HG02759 (cell line): ENCODE measurements around the gene UNC45A.
"Not testable (repeated sequence)": the region's sequence is repeated elsewhere in the genome, so short reads cannot be mapped to it uniquely, and the experiment has no call there.

Experiments used
- ATAC-seq: cut with Tn5 transposase; IDR thresholded peaks from one replicate; pipeline ENCODE4 v1.9.1; 2021; ENCODE audit warnings: mild to moderate bottlenecking, moderate library complexity; ENCODE audit not compliant: unreplicated experiment

The UNC45A gene

DNA sequence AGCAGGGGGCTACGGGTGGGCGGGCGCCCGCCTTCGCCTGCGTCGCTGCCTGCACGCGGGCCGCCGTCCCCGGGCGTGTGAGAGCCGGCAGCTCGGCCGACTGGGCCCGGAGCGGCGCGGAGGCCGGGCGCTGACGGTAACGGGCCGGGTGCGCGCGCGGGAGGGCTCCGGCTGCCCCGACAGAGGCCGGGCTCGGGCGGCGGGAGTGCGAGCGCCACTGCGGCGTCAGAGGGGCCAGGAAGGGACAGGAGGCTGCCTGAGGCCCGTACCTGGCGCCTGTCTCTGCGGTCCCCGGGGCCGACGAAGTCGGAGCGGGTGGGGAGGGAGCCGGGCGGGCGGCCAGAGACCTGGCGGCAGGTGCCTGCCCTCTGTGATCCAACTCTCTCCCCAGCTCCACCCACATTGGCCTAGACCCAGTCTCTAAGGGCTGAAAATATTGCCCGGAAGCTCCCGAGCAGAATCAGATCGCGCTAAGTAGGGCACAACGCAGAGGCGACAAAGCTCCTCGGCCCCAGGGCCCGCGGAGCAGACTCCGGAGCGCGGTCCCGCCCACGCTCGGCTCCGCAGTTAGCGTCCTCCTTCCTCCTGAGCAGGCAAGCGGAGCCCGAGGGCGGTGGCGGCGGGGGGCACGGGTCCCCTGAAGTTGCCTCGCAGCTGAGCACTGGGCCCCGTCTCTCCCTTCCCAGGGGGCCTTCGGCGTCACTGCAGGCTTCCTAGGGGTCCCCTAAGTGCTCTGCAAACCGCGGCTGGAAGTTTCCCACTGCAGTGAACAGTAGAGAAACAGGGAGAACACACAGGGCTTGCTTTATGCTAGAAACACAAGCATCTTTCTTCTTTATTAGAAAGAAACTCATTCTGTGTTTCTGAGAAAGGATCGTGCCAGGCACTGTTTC, 32.0 kb upstream of the UNC45A start, which contains the start of gene MAN2A2:
Gene MAN2A2 (plus strand): TSS at position 463 of the 893 bp plus-strand sequence. CDS start 906 bp downstream, outside the sequence.
- ATAC-seq, result peak; percentile 62

DNA sequence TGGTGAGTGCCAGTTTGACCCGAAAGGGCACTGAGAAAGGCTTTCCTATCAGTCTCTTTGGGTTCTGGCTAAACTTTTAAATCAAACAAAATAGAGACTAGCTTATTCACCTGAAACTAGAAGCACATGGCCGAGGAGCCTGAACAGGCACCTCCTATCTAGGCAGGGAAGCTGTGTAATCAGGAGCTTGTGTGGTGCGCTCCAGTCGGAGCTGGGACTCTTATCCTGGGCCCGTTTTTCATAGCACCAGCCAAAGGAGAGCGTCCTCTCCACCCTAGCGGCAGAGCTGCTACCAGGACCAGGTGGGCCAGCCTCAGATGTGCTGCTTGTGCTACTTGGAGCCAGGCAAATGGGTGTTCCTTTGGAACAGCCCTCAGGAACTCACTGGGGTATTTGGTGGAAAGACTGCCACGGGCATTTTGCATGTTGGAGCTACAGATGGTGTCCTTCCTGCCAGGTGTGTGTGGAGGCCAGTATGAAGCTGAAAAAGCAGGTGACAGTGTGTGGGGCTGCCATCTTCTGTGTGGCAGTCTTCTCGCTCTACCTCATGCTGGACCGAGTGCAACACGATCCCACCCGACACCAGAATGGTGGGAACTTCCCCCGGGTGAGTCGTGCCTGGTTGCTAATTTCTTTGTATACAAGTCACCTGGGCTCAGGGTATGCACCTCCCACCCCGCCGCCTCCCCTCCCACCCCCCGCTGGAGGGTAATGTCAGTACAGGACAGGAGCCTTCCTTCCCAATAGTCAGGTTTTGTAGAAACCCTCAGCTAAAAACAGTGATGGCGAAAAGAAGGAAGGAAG, 31.1 kb upstream of the UNC45A start:
- no peak for ATAC-seq

DNA sequence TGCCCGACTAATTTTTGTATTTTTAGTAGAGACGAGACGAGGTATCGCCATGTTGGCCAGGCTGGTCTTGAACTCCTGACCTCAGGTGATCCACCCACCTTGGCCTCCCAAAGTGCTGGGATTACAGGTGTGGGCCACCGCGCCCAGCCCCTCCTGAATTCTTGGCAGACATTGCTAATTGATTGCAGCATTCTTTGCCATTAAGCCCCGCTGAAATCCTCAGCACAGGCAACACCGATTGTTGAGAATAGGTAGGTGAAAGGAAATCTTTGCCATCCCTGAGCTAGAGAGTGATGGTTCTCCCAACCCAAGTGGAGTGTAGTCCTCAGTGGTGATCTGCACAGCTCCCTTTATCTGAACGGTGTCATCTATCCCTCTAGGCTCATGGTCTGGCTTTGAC, 30.3 kb upstream of the UNC45A start:
- no peak for ATAC-seq

DNA sequence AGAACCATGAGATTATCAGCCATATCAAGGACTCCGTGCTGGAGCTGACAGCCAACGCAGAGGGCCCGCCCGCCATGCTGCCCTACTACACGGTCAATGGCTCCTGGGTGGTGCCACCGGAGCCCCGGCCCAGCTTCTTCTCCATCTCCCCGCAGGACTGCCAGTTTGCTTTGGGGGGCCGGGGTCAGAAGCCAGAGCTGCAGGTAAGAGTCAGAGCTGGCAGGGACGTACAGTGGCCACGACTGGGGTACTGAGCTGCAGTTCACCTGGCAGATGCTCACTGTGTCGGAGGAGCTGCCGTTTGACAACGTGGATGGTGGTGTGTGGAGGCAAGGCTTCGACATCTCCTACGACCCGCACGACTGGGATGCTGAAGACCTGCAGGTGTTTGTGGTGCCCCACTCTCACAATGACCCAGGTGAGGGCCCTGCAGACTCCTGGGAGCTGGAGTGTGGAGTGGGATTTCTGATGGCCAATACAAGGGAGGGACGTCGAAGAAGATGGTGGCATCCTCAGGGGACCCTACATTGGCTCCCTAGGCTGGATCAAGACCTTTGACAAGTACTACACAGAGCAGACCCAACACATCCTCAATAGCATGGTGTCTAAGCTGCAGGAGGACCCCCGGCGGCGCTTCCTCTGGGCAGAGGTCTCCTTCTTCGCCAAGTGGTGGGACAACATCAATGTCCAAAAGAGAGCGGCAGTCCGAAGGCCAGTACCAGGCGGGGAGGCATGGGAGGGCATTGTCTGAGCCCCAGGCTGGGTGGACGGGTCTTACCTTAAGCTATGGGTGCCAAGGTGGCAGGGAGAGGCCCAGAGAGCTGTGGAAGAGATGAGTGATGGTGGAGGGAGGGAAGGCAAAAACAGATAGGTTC, 29.5 kb upstream of the UNC45A start:
- ATAC-seq, result no peak

DNA sequence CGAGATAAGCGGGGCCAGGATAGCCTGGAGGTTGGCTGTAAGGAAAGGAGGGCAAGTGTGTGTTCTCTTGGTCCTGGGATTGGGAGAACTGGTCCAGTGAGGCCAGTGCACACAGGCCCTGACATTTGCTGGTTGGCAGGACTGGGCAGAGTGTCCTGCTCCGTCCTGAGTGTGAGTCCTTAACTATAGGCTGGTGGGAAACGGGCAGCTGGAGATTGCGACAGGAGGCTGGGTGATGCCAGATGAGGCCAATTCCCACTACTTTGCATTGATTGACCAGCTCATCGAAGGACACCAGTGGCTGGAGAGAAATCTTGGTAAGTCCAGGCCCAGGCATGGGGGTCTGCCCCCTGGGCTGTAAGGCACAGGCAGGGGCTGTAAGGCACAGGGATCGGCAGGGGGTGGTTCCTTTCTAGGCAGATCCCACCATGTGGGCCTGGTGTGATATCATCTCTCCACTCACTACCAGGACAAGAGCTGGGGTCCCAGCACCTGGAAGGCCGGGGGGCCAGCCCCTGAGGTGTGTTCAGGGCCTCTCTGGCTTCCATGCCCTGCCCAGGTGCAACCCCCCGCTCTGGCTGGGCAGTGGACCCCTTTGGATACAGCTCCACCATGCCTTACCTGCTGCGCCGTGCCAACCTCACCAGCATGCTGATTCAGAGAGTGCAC, 28.8 kb upstream of the UNC45A start:
- ATAC-seq, result no peak

DNA sequence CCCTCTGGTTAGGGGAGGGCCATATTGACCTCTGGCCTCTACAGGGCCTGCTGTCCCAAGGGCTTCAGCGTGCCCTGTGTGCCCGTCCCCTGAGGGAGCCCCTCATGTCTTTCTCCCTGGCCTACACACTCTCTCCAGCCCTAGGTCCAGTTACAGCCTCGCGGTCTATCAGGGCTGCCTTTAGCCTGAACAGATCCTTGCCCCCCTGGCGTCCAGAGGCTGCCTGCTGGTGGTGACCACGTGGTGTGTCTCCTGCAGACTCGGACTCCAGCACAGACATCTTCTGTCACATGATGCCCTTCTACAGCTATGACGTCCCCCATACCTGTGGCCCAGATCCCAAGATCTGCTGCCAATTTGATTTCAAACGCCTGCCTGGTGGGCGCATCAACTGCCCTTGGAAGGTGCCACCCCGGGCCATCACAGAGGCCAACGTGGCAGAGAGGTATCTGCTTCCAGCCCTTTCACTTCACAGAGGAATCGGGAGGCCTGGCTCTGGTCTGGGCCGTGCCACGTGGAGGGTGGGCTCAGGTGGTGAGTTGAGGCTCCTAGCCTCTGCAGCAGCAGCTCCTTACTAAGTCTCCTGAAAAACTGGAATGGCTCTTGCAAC, 27.9 kb upstream of the UNC45A start:
- no peak for ATAC-seq

DNA sequence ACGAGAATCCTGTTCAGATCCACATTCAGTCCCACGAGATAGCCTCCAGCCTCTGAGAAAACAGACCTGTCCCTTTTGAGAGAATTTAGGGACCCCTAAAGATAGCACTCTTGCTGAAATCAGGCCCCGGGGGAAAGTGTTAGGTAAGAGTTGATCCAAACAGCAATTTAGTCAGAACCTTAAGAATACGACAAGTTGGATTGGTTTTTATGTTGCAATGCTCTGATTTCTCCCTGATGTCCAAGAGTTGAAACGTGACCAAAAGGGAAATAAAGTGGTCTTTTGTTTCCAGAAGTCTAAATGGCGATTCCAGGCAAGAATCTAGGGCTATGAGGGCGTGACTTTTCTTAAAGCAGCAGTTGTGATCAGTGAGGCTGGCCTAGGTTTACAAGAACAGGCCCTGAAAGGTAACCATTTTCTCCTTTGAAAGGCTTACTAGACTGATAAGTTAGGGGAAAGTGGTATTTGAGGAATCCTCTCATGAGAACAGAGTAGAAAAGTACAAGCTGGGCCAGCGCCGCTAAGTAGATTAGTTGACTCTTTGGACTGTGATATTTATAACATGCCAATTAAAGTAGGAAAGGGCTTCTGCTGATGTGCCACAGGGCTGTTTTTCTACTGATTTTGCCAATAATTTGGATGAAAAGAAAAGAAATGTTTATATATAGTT, 27.1 kb upstream of the UNC45A start:
- ATAC-seq, result no peak

DNA sequence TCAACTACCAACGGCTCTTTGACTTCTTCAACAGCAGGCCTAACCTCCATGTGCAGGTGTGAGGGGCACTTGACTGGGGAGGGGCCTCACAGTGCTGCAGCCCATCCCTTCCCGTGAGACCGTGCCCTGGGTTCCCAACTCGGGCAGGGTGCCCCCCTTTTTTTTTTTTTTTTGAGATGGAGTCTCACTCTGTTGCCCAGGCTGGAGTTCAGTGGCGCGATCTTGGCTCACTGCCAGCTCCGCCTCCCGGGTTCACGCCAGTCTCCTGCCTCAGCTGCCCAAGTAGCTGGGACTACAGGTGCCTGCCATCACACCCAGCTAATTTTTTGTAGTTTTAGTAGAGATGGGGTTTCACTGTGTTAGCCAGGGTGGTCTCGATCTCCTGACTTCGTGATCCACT, 25.6 kb upstream of the UNC45A start:
- not testable (repeated sequence) for ATAC-seq

DNA sequence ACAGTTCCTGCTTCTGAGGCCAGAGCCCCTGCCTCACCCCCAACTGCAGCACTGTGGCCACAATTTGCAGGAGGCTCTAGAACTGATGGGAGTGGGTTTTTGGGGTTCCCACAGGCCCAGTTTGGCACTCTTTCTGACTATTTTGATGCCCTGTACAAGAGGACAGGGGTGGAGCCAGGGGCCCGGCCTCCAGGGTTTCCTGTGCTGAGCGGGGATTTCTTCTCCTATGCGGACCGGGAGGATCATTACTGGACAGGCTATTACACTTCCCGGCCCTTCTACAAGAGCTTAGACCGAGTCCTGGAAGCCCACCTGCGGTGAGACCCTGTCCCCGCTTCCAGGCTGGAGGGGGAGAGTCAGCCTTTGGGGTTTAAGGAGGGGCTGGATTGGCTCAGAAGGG, 25.1 kb upstream of the UNC45A start:
- ATAC-seq, result no peak

DNA sequence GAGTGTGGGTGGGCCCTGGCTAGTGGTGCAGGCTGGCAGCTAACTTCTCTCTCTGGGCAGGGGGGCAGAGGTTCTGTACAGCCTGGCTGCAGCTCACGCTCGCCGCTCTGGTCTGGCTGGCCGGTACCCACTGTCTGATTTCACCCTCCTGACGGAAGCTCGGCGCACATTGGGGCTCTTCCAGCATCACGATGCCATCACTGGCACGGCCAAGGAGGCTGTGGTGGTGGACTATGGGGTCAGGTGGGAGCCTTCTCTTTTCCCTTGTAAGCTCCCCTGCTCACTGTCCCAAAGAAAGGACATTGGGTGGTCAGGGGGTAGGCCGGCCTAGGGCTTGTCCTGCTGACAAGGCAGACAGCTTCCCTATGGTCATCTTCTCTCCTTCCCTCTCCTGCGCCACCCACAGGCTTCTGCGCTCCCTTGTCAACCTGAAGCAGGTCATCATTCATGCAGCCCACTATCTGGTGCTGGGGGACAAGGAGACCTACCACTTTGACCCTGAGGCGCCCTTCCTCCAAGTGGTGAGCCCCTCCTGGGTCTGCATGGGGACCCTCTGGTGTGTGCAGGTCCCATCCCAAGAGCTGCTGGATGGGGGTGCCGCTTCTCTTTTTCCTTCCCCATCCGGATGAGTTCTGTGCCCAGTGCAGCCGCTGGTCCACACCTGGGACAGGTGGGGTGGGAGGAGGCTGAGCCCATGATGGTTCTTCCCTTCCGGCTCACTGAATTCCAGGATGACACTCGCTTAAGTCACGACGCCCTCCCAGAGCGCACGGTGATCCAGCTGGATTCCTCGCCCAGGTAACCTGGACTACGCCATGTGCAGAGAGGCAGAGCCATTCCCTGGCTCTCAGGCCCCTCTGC, 24.4 kb upstream of the UNC45A start:
- no peak for ATAC-seq

DNA sequence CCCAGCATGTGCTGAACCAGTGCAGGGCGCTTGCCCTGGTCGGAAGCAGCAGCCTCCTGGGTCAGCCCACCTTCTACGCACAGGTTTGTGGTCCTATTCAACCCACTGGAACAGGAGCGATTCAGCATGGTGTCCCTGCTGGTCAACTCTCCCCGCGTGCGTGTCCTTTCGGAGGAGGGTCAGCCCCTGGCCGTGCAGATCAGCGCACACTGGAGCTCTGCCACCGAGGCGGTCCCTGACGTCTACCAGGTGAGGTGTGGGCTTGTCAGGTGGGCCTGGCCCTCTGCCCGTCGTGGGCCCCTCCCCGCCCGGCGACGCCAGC, 23.8 kb upstream of the UNC45A start:
- no peak for ATAC-seq

DNA sequence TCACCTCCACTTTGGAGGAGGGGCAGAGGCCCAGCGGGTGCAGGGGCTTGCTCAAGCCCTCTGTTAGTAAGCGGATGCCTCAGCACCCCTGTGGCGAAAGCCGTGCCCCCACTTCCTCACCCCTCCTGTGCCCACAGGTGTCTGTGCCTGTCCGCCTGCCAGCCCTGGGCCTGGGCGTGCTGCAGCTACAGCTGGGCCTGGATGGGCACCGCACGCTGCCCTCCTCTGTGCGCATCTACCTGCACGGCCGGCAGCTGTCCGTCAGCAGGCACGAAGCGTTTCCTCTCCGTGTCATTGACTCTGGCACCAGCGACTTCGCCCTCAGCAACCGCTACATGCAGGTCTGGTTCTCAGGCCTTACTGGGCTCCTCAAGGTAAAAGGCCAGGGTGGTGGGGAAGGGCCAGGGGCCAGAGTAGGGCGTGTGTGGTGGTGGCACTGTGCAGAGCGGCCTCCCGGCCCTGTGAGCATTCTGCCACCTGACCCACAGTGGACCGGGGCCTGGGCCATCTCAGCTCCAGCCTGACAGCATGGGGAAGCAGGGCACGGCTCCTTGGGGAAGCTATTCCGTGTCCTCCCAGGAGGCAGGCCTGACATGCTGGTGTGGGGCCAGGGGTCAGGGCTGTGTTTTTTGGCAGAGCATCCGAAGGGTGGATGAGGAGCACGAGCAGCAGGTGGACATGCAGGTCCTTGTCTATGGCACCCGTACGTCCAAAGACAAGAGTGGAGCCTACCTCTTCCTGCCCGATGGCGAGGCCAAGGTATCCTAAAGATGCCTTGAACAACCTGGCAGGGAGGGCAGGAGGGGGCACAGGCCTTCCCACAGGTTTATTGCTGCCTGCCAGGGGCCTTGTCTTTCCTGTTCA, 22.9 kb upstream of the UNC45A start:
- ATAC-seq, result no peak

DNA sequence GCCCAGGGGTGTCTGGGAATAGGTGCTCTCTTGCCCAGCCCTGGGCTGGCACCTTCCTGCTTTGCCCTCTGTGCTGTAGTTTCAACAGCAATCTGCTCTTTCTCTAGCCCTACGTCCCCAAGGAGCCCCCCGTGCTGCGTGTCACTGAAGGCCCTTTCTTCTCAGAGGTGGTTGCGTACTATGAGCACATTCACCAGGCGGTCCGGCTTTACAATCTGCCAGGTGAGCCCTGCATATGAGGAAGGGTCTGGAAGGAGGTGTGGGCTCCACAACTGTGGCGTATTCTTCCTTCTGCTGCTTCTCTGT, 22.4 kb upstream of the UNC45A start:
- ATAC-seq, result no peak

DNA sequence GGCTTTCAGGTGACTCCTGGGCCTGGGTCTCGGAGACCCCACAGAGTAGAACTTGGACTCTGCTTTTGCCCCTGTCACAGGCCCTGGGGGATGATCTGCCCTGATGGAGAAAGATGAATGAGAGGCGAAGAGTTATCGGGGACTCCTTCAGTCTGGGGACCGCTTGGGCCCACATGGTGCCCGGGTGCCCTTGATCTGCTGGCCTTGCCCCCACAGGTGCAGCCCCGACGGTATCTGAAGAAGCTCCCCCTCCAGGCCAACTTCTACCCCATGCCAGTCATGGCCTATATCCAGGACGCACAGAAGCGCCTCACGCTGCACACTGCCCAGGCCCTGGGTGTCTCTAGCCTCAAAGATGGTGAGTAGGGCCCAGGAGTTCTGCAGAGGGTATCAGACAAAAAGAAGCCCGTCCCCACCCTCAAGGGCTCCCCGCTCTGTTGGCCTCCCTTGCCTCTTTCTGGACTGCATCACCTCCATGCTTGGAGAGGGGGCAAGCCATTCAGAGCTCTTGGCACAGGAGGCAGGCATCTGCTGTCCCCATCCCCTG, 21.6 kb upstream of the UNC45A start:
- no peak for ATAC-seq

DNA sequence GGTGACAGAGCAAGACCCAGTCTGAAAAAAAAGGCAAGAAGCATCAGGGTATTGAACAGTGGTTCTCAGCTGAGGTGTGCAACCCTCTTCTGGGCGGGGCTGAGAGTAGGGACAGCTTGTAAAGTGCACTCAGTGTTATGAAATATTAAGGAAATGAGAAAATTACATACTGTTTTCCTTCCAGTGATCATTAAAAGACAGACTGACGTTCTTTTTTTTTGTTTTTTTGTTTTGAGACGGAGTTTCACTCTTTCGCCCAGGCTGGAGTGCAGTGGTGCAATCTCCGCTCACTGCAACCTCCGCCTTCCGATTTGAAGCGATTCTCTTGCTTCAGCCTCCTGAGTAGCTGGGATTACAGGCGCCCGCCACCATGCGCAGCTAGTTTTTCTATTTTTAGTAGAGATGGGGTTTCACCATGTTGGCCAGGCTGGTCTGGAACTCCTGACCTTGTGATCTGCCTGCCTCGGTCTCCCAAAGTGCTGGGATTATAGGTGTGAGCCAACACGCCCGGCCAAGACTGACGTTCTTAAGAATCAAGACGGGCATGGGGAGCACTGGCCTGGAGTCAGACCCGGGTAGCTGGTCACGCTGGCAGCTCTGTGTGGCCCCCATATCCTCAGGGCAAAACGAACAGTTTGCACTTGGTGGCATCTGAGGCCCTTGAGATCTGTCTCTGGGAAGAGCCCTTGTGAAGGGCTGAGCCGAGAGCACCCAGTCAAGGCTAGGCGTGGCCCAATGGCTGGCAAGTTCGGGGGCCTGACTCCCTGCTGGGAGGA, 20.6 kb upstream of the UNC45A start:
- no peak for ATAC-seq

DNA sequence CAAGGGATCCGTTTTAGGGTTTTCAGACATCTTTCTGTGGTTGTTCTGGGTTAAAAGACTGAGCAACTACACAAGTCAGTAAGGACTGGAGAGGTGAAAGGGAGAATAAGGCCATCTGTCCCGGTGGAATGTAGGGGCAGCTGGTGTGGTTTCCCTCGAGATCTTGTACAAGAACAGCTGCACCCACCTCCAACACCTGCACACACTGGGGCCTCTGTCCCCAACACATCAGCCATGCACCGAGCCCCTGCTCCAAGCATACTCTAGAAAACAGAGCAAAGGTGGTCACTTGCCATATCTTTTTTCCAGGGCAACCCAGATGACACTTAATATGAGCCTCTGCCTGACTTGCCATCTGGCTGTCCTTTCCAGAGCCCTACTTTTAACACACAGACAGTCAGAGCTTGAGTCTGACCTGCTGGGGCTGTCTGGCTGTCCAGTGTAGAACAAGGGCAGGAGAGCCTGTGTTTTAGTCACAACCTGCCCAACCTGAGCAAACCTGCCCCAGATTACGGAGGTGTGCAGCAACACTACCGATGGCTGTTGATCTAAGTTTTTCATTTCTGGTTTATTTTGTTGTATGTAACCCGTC, 19.8 kb upstream of the UNC45A start:
- ATAC-seq, result no peak
